Measurements from ENCODE around the gene DAB2IP. TPM values are rescaled to one million over a fixed set of nuclear protein-coding genes. Genes with fewer than 3 reads are reported as not detected.

The DAB2IP gene
- total RNA-seq, 1 experiment from 2014 or later = 31.0 TPM

DNA sequence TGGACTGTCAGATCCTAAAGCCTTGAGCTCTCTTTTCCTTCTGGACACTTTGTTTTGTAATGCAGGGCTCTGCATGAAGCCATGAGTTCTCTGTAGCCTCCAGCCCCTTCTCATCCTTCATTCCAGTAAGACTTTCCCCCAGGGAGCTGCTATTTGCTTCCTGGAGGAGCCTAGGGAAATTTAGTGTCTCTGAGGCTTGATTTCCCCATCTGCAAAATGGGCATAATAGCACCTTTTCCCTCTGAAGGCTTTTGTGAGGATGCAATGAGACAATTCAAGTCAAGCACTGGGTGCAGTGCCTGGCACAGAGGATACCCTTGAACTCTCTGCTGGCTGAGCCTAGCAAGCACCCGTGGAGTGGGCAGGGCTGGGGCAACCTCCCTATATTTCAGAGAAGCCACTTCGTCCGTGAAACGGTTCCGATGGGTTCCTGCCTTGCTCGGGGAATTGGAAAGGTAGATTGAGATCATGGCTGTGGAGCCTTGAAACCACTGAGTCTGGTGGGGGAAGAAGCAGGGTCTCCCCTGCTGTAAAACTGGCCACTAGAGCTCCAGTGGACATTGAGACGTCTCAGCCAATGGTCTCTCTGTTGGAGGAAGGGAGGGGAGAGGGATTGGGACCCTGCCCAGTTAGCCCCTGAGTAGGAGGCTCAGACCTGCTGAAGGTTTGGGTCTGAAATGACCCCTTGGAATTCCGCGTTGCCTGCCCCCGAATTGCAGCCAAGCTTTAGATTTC is 14.3 kb upstream of the DAB2IP start:
- ChIA-PET POLR2A (no interaction called here), CTCF (interaction anchor here (1.1 to 1.3 kb wide), 2 partner anchors 58 to 91 kb away, joined by 3 read pairs; no protein-coding TSS in a partner anchor), RAD21 (ENCODE audit: low non-redundant PET in 1 of 2, low total read pairs in 2 of 2, uncharacterized antibody in 2 of 2, unreplicated experiment in 2 of 2) (no interaction called here)
- no peak for ATAC-seq
- Histone ChIP-seq H3K9me2 (ENCODE audit: insufficient read depth) (no peaks in the 10 kb centered on the region), H4K20me1 (ENCODE audit: insufficient read depth) (no peaks in the 10 kb centered on the region), H3K79me2 (ENCODE audit: insufficient read depth, low read length) (no peaks in the 10 kb centered on the region; the same call in 1 of the 2 replicates), H3K4me1 (ENCODE audit: control insufficient read depth in 1 of 2, insufficient read depth in 2 of 2, low read length in 2 of 2) (peaks cover 16 to 25% of the 10 kb centered on the region in 2 experiments), H3K4me3 (replicated peaks in 1 of 2; ENCODE audit: low read depth in 1 of 2, low read length in 2 of 2) (no peak overlapping the region), H3K27ac (ENCODE audit: low read depth, low read length) (no peak overlapping the region), H3K9ac (ENCODE audit: low read length) (no peak overlapping the region), H3K36me3 (ENCODE audit: control insufficient read depth in 1 of 2, insufficient read depth in 2 of 2, low read length in 2 of 2) (no peaks in the 10 kb centered on the region), H3K9me3 (ENCODE audit: control insufficient read depth in 1 of 2, insufficient read depth in 1 of 2, low read depth in 1 of 2, low read length in 2 of 2) (no peaks in the 10 kb centered on the region), H3K27me3 (ENCODE audit: insufficient read depth, low read length) (no peaks in the 10 kb centered on the region), H3K4me2 (ENCODE audit: low read length) (peak overlapping the region; percentile 49), H2AFZ (ENCODE audit: low read depth, low read length, poor library complexity, severe bottlenecking) (no peak overlapping the region)
- TF ChIP-seq ZNF274 (IDR thresholded peaks at IDR 0.05; ENCODE audit: low read depth, low read length) (no peak), POLR2AphosphoS5 (IDR thresholded peaks at IDR 0.05; ENCODE audit: low read depth, low read length) (no peak), EGR1 (IDR thresholded peaks at IDR 0.05; ENCODE audit: low read depth) (no peak), EZH2phosphoT487 (IDR thresholded peaks at IDR 0.05; ENCODE audit: borderline replicate concordance) (no peak), EZH2 (IDR thresholded peaks at IDR 0.05) (no peak), ZFX (IDR thresholded peaks at IDR 0.05) (no peak), POLR2A (IDR thresholded peaks at IDR 0.05; ENCODE audit: borderline replicate concordance, extremely low read depth, insufficient read depth, insufficient read length) (no peak), ELF1 (IDR thresholded peaks at IDR 0.05; ENCODE audit: borderline replicate concordance, low read depth) (no peak), CEBPB (IDR thresholded peaks at IDR 0.05; ENCODE audit: low read depth) (no peak), SRF (IDR thresholded peaks at IDR 0.05; ENCODE audit: low read depth) (no peak), RAD21 (IDR thresholded peaks at IDR 0.05; ENCODE audit: low read depth) (no peak), FOSL1 (IDR thresholded peaks at IDR 0.05; ENCODE audit: low read depth) (no peak), YY1 (IDR thresholded peaks at IDR 0.05; ENCODE audit: extremely low read depth, insufficient replicate concordance, low read depth, low read length) (no peak)
- TF ChIP-seq, protein P1, sequence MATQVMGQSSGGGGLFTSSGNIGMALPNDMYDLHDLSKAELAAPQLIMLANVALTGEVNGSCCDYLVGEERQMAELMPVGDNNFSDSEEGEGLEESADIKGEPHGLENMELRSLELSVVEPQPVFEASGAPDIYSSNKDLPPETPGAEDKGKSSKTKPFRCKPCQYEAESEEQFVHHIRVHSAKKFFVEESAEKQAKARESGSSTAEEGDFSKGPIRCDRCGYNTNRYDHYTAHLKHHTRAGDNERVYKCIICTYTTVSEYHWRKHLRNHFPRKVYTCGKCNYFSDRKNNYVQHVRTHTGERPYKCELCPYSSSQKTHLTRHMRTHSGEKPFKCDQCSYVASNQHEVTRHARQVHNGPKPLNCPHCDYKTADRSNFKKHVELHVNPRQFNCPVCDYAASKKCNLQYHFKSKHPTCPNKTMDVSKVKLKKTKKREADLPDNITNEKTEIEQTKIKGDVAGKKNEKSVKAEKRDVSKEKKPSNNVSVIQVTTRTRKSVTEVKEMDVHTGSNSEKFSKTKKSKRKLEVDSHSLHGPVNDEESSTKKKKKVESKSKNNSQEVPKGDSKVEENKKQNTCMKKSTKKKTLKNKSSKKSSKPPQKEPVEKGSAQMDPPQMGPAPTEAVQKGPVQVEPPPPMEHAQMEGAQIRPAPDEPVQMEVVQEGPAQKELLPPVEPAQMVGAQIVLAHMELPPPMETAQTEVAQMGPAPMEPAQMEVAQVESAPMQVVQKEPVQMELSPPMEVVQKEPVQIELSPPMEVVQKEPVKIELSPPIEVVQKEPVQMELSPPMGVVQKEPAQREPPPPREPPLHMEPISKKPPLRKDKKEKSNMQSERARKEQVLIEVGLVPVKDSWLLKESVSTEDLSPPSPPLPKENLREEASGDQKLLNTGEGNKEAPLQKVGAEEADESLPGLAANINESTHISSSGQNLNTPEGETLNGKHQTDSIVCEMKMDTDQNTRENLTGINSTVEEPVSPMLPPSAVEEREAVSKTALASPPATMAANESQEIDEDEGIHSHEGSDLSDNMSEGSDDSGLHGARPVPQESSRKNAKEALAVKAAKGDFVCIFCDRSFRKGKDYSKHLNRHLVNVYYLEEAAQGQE (IDR thresholded peaks at IDR 0.05; ENCODE audit: low read depth) = no peak
- TF ChIP-seq, protein P2, sequence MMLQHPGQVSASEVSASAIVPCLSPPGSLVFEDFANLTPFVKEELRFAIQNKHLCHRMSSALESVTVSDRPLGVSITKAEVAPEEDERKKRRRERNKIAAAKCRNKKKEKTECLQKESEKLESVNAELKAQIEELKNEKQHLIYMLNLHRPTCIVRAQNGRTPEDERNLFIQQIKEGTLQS (IDR thresholded peaks at IDR 0.05) = no peak
- TF ChIP-seq, protein P3, sequence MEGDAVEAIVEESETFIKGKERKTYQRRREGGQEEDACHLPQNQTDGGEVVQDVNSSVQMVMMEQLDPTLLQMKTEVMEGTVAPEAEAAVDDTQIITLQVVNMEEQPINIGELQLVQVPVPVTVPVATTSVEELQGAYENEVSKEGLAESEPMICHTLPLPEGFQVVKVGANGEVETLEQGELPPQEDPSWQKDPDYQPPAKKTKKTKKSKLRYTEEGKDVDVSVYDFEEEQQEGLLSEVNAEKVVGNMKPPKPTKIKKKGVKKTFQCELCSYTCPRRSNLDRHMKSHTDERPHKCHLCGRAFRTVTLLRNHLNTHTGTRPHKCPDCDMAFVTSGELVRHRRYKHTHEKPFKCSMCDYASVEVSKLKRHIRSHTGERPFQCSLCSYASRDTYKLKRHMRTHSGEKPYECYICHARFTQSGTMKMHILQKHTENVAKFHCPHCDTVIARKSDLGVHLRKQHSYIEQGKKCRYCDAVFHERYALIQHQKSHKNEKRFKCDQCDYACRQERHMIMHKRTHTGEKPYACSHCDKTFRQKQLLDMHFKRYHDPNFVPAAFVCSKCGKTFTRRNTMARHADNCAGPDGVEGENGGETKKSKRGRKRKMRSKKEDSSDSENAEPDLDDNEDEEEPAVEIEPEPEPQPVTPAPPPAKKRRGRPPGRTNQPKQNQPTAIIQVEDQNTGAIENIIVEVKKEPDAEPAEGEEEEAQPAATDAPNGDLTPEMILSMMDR (IDR thresholded peaks at IDR 0.05 in 2 of 3, conservative IDR thresholded peaks at IDR 0.05 in 1 of 3; ENCODE audit: borderline replicate concordance in 1 of 3, insufficient read depth in 1 of 3, low read depth in 2 of 3, low read length in 2 of 3) = no peak
- TF ChIP-seq, protein P4, sequence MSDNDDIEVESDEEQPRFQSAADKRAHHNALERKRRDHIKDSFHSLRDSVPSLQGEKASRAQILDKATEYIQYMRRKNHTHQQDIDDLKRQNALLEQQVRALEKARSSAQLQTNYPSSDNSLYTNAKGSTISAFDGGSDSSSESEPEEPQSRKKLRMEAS (IDR thresholded peaks at IDR 0.05) = no peak
- BruUV-seq (replicated peaks) = no TSS peak
- no peak for DNase-seq (ENCODE audit: low read depth, low spot score)
- intact Hi-C loops (cut with micrococcal nuclease) = no loop called here

Data from HCT116 (cell line).